Osteoblast (primary cell): Measurements from ENCODE around the gene IFFO2. TPM values are rescaled to one million over a fixed set of nuclear protein-coding genes. Genes with fewer than 3 reads are reported as not detected.
A peak's percentile ranks its signal among the peaks of the same experiment; 100 is the strongest.

Experiments
- DNase-seq: peaks from one replicate; pipeline ENCODE4 v3.0.0; 2011; ENCODE audit warnings: low spot score, mixed read lengths; ENCODE audit not compliant: insufficient read length; ENCODE audit errors: missing footprints
- H2AFZ ChIP-seq: 2 replicates; pipeline ENCODE4 v1.6.0; 2011; ENCODE audit warnings: mild to moderate bottlenecking, low read length
- H3K27ac ChIP-seq: 2 replicates; pipeline ENCODE4 v1.5.1; 2011; ENCODE audit warnings: mild to moderate bottlenecking, low read depth, low read length, moderate library complexity
- H3K27me3 ChIP-seq: 2 replicates; pipeline ENCODE4 v1.6.0; 2012; ENCODE audit warnings: mild to moderate bottlenecking, control low read depth, inconsistent platforms, low read length, moderate library complexity; ENCODE audit not compliant: insufficient read depth
- H3K36me3 ChIP-seq: 2 replicates; pipeline ENCODE4 v1.5.1; 2011; ENCODE audit warnings: mild to moderate bottlenecking, low read length, control low read depth, moderate library complexity; ENCODE audit not compliant: insufficient read depth
- H3K4me1 ChIP-seq: 2 replicates; pipeline ENCODE4 v1.5.1; 2011; ENCODE audit warnings: mild to moderate bottlenecking, low read length, control low read depth, moderate library complexity; ENCODE audit not compliant: insufficient read depth
- H3K4me2 ChIP-seq: 2 replicates; pipeline ENCODE4 v1.6.0; 2011; ENCODE audit warnings: mild to moderate bottlenecking, low read length; ENCODE audit not compliant: insufficient read depth
- H3K4me3 ChIP-seq: fragments of 200-600 bp; sonication (generic); 3 replicates; pipeline ENCODE4 v1.5.1; 2012; ENCODE audit warnings: mild to moderate bottlenecking, low read length, inconsistent platforms; ENCODE audit not compliant: insufficient read depth
- H3K79me2 ChIP-seq: 2 replicates; pipeline ENCODE4 v1.6.0; 2012; ENCODE audit warnings: mild to moderate bottlenecking, low read length, control low read depth, inconsistent platforms; ENCODE audit not compliant: insufficient read depth
- H3K9me3 ChIP-seq: 2 replicates; pipeline ENCODE4 v1.5.1; 2011; ENCODE audit warnings: low read depth, low read length, control low read depth
- H4K20me1 ChIP-seq: 2 replicates; pipeline ENCODE4 v1.6.0; 2012; ENCODE audit warnings: mild to moderate bottlenecking, low read length, control low read depth; ENCODE audit not compliant: insufficient read depth
- CTCF ChIP-seq: IDR thresholded peaks from 2 replicates; pipeline ENCODE4 v1.5.1; 2011; ENCODE audit warnings: mild to moderate bottlenecking, low read depth, low read length, moderate library complexity; ENCODE audit errors: extremely low read depth
- total RNA-seq: library from RNA; depleted of rRNA; stranded (reverse); fragments of >200 nt; gene quantifications from 2 replicates; pipeline ENCODE4 v1.2.3, GENCODE V29; 2012

IFFO2 gene
- total RNA-seq, 1 donor, result 10.9 TPM

GRCh38 chr1:18936814-18937481 is 19.5 kb downstream of the IFFO2 start:
- Histone ChIP-seq H2AFZ (no peak overlapping the region), H3K27ac (no peak overlapping the region), H4K20me1 (peaks cover 68% of the 10 kb centered on the region), H3K79me2 (peaks cover 86% of the 10 kb centered on the region), H3K4me1 (peaks cover 31% of the 10 kb centered on the region), H3K36me3 (no peaks in the 10 kb centered on the region), H3K4me2 (no peak overlapping the region), H3K4me3 (no peak overlapping the region), H3K27me3 (no peaks in the 10 kb centered on the region), H3K9me3 (no peaks in the 10 kb centered on the region)
- DNase-seq, result peak; percentile 50
- TF ChIP-seq CTCF, result no peak

- H3K27ac ChIP-seq, result no peak overlapping the region
- peaks cover 26% of the 10 kb centered on the region for H3K4me1 ChIP-seq
- H3K4me3 ChIP-seq, result no peak overlapping the region
- H3K4me2 ChIP-seq, result no peak overlapping the region
- peaks cover 84% of the 10 kb centered on the region for H3K79me2 ChIP-seq
- no peak for TF ChIP-seq CTCF
- no peak overlapping the region for H2AFZ ChIP-seq
- peak; percentile 1 for DNase-seq
- H3K27me3 ChIP-seq, result no peaks in the 10 kb centered on the region
- H3K9me3 ChIP-seq, result no peaks in the 10 kb centered on the region
- peaks cover 73% of the 10 kb centered on the region for H4K20me1 ChIP-seq
- H3K36me3 ChIP-seq, result no peaks in the 10 kb centered on the region
These were observed 20.0 kb downstream of the IFFO2 start for GRCh38 chr1:18936471-18936813.

GRCh38 chr1:18934205-18935000 is 22.1 kb downstream of the IFFO2 start:
- Histone ChIP-seq H3K36me3 (no peaks in the 10 kb centered on the region), H3K4me1 (peaks cover 13% of the 10 kb centered on the region), H4K20me1 (peaks cover 79% of the 10 kb centered on the region), H2AFZ (no peak overlapping the region), H3K79me2 (peaks cover 81% of the 10 kb centered on the region), H3K9me3 (no peaks in the 10 kb centered on the region), H3K27me3 (no peaks in the 10 kb centered on the region), H3K27ac (no peak overlapping the region), H3K4me2 (no peak overlapping the region), H3K4me3 (no peak overlapping the region)
- TF ChIP-seq CTCF, result no peak
- peak; percentile 23 for DNase-seq

GRCh38 chr1:18932879-18933278 is 23.6 kb downstream of the IFFO2 start:
- H3K9me3 ChIP-seq, result no peaks in the 10 kb centered on the region
- no peak for TF ChIP-seq CTCF
- H3K79me2 ChIP-seq, result peaks cover 81% of the 10 kb centered on the region
- peaks cover 71% of the 10 kb centered on the region for H4K20me1 ChIP-seq
- H3K4me2 ChIP-seq, result no peak overlapping the region
- no peak overlapping the region for H3K4me3 ChIP-seq
- no peak overlapping the region for H3K27ac ChIP-seq
- peaks cover 14% of the 10 kb centered on the region for H3K4me1 ChIP-seq
- no peaks in the 10 kb centered on the region for H3K27me3 ChIP-seq
- peak; percentile 6 for DNase-seq
- H2AFZ ChIP-seq, result no peak overlapping the region
- H3K36me3 ChIP-seq, result no peaks in the 10 kb centered on the region
